H9 (cell line): ENCODE results near the gene FHIT. TPM values are rescaled to one million over a fixed set of nuclear protein-coding genes. Genes with fewer than 3 reads are reported as not detected.

Experiments
- DNase-seq: peaks from one replicate; pipeline ENCODE4 v3.0.0-alpha.2; 2017
- H2AFZ ChIP-seq: one replicate; pipeline ENCODE4 v1.6.1; 2013; ENCODE audit warnings: mild to moderate bottlenecking, low read length, control low read depth, moderate library complexity
- H2AK5ac ChIP-seq: 2 replicates; pipeline ENCODE4 v1.6.1; 2013; ENCODE audit warnings: low read length, control low read depth, mixed read lengths; ENCODE audit not compliant: insufficient read length
- H2BK120ac ChIP-seq: one replicate; pipeline ENCODE4 v1.6.1; 2013; ENCODE audit warnings: low read depth, mild to moderate bottlenecking, low read length, control low read depth, inconsistent platforms; ENCODE audit not compliant: poor library complexity, severe bottlenecking
- H2BK12ac ChIP-seq: 2 replicates; pipeline ENCODE4 v1.6.1; 2013; ENCODE audit warnings: low read length, control low read depth, mixed read lengths, low read depth; ENCODE audit not compliant: insufficient read length
- H2BK15ac ChIP-seq: 2 replicates; pipeline ENCODE4 v1.6.1; 2013; ENCODE audit warnings: low read depth, low read length, control low read depth
- H2BK20ac ChIP-seq: one replicate; pipeline ENCODE4 v1.6.1; 2013; ENCODE audit warnings: low read depth, mild to moderate bottlenecking, low read length, control low read depth, inconsistent platforms; ENCODE audit not compliant: poor library complexity, severe bottlenecking
- H2BK5ac ChIP-seq: 2 replicates; pipeline ENCODE4 v1.6.1; 2013; ENCODE audit warnings: low read length, control low read depth, mixed read lengths; ENCODE audit not compliant: insufficient read length
- H3K14ac ChIP-seq: 2 replicates; pipeline ENCODE4 v1.6.1; 2013; ENCODE audit warnings: low read length, control low read depth; ENCODE audit not compliant: insufficient read depth
- H3K18ac ChIP-seq: 2 replicates; pipeline ENCODE4 v1.6.1; 2013; ENCODE audit warnings: low read depth, mild to moderate bottlenecking, mixed read lengths, low read length, control low read depth; ENCODE audit not compliant: insufficient read length
- H3K23ac ChIP-seq: 2 replicates; pipeline ENCODE4 v1.6.1; 2013; ENCODE audit warnings: low read length, control low read depth, mixed read lengths, low read depth; ENCODE audit not compliant: insufficient read length
- H3K23me2 ChIP-seq: 2 replicates; pipeline ENCODE4 v1.6.1; 2013; ENCODE audit warnings: low read depth, mild to moderate bottlenecking, mixed read lengths, low read length, control low read depth; ENCODE audit not compliant: insufficient read length, poor library complexity, severe bottlenecking
- H3K27ac ChIP-seq: 2 replicates; pipeline ENCODE4 v1.5.1; 2013; ENCODE audit warnings: low read length, control low read depth, mixed read lengths, low read depth; ENCODE audit not compliant: insufficient read length
- H3K27me3 ChIP-seq: 2 replicates; pipeline ENCODE4 v1.6.1; 2013; ENCODE audit warnings: low read length, control low read depth, inconsistent platforms; ENCODE audit not compliant: insufficient read depth
- H3K4ac ChIP-seq: 2 replicates; pipeline ENCODE4 v1.6.1; 2013; ENCODE audit warnings: low read depth, mild to moderate bottlenecking, control low read depth, inconsistent platforms, low read length, moderate library complexity
- H3K4me1 ChIP-seq: 2 replicates; pipeline ENCODE4 v1.6.1; 2013; ENCODE audit warnings: low read length, control low read depth, inconsistent platforms; ENCODE audit not compliant: insufficient read depth
- H3K4me2 ChIP-seq: 2 replicates; pipeline ENCODE4 v1.6.1; 2013; ENCODE audit warnings: low read length, control low read depth, mixed read lengths; ENCODE audit not compliant: insufficient read length, insufficient read depth
- H3K56ac ChIP-seq: 2 replicates; pipeline ENCODE4 v1.6.1; 2013; ENCODE audit warnings: low read depth, mild to moderate bottlenecking, mixed read lengths, low read length, control low read depth; ENCODE audit not compliant: insufficient read length
- H3K79me1 ChIP-seq: 2 replicates; pipeline ENCODE4 v1.6.1; 2013; ENCODE audit warnings: low read depth, mild to moderate bottlenecking, moderate library complexity, low read length, control low read depth, inconsistent platforms; ENCODE audit not compliant: insufficient read depth, poor library complexity, severe bottlenecking
- H3K79me2 ChIP-seq: 2 replicates; pipeline ENCODE4 v1.6.1; 2013; ENCODE audit warnings: low read length, control low read depth, inconsistent platforms; ENCODE audit not compliant: insufficient read depth
- H3K9ac ChIP-seq: 2 replicates; pipeline ENCODE4 v1.6.1; 2013; ENCODE audit warnings: low read length, control low read depth, mixed read lengths; ENCODE audit not compliant: insufficient read length; ENCODE audit errors: extremely low read depth
- H3K9me3 ChIP-seq: one replicate; pipeline ENCODE4 v1.6.1; 2013; ENCODE audit warnings: low read depth, low read length, inconsistent platforms; ENCODE audit not compliant: control insufficient read depth
- H3T11ph ChIP-seq: one replicate; pipeline ENCODE4 v1.6.1; 2013; ENCODE audit warnings: mild to moderate bottlenecking, low read length, control low read depth, inconsistent platforms
- H4K20me1 ChIP-seq: one replicate; pipeline ENCODE4 v1.6.1; 2013; ENCODE audit not compliant: control insufficient read depth, insufficient read length, insufficient read depth
- H4K5ac ChIP-seq: 2 replicates; pipeline ENCODE4 v1.6.1; 2013; ENCODE audit warnings: low read depth, mild to moderate bottlenecking, mixed read lengths, low read length, control low read depth; ENCODE audit not compliant: insufficient read length
- H4K8ac ChIP-seq: replicated peaks from 2 replicates; pipeline ENCODE4 v1.6.1; 2013; ENCODE audit warnings: low read length, control low read depth, mixed read lengths, low read depth; ENCODE audit not compliant: insufficient read length
- H4K91ac ChIP-seq: 2 replicates; pipeline ENCODE4 v1.6.1; 2013; ENCODE audit warnings: low read depth, mild to moderate bottlenecking, moderate library complexity, mixed read lengths, low read length, control low read depth; ENCODE audit not compliant: insufficient read length
- H3K27ac Mint-ChIP-seq, 3 experiments: 2 replicates in 2 of 3; 3 replicates in 1 of 3; pipeline ENCODE4 v1.8.0; 2020 to 2021; ENCODE audit warnings: mixed read lengths in 3 of 3, mild to moderate bottlenecking in 1 of 3, moderate library complexity in 1 of 3
- H3K27me3 Mint-ChIP-seq: 2 replicates; pipeline ENCODE4 v1.8.0; 2021; ENCODE audit warnings: low read depth, mild to moderate bottlenecking, moderate library complexity, mixed read lengths
- H3K36me3 Mint-ChIP-seq, 3 experiments: 2 replicates in 2 of 3; 3 replicates in 1 of 3; pipeline ENCODE4 v1.8.0; 2020 to 2021; ENCODE audit warnings: low read depth in 3 of 3, mixed read lengths in 3 of 3; ENCODE audit not compliant: insufficient read depth in 1 of 3
- H3K4me1 Mint-ChIP-seq, 2 experiments: 2 replicates each; pipeline ENCODE4 v1.8.0; 2020; ENCODE audit warnings: mixed read lengths in 2 of 2
- H3K4me3 Mint-ChIP-seq, 2 experiments: 2 replicates in 1 of 2; 3 replicates in 1 of 2; pipeline ENCODE4 v1.8.0; 2020 to 2021; ENCODE audit warnings: mild to moderate bottlenecking in 2 of 2, mixed read lengths in 2 of 2, moderate library complexity in 1 of 2
- H3K9me3 Mint-ChIP-seq, 2 experiments: 2 replicates in 1 of 2; 3 replicates in 1 of 2; pipeline ENCODE4 v1.8.0; 2020; ENCODE audit warnings: mild to moderate bottlenecking in 2 of 2, mixed read lengths in 2 of 2, moderate library complexity in 1 of 2
- WGBS: extraction: QIAGEN DNeasy Blood & Tissue Kit; methylation state at CpG from one replicate; pipeline ENCODE4 v1.1.7; 2013; ENCODE audit warnings: missing lambda C conversion rate, low lambda C conversion rate, mixed read lengths; ENCODE audit not compliant: insufficient read length; ENCODE audit errors: extremely low coverage; 5-methylcytosine and 5-hydroxymethylcytosine counted together
- total RNA-seq: library from RNA; stranded (reverse); gene quantifications from 2 replicates; pipeline ENCODE4 v1.2.1, GENCODE V29; 2021
- TF ChIP-seq, protein P1 (sequence below): fragments of 200-600 bp; sonication (generic); conservative IDR thresholded peaks from 3 replicates; pipeline ENCODE4 v1.8.0; 2021; ENCODE audit warnings: antibody characterized with exemption, mild to moderate bottlenecking

The FHIT gene
- total RNA-seq, 1 experiment from 2014 or later, result 3.0 TPM

DNA sequence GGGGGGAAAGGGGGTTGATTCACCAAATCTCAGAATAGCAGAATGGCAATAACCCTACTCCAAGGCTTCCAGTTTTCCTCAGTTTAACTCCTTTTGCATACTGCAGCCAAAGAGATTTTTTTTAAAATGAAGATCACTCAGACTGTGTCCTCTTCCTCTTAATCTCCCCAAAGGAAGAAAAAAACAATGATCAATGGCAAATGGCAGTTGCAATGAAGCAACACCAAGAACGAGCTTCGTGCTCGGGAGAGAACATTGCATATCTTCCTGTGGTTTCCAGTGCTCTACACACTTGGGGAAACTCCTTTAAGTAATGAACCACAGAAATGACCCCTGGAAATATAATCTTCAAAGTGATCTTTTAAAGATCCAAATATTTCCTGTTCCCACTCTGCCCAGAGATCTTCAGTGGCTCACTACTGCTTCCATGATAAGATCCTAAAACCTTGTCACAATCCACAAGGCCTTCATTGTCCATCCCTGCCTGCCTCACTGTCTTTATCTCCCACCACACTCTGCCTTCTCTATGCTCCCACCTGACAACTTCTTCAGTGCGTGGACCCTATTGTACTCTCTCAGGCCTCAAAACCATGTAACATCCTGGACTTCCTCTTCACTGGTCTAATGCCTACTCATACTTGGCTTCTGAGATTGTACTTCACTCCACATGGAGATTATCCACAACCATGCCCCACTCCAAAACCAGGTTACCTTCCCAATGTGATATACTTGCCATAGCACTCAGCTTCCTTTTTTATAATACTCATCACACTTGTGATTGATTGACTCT is 394.8 kb downstream of the FHIT start:
- Mint-ChIP-seq H3K4me1 (no peaks in the 10 kb centered on the region), H3K27ac (no peak overlapping the region), H3K4me3 (no peak overlapping the region), H3K27me3 (no peaks in the 10 kb centered on the region), H3K36me3 (peaks cover 2 to 7% (median 4%) of the 10 kb centered on the region in 3 experiments; a peak in 5 of 7 replicates), H3K9me3 (peaks cover 8 to 10% of the 10 kb centered on the region in 2 experiments)
- H3K27me3 ChIP-seq, result no peaks in the 10 kb centered on the region
- whole genome bisulfite sequencing, result no CpG with 5 or more reads among the region's 4 CpGs
- H2BK5ac ChIP-seq, result no peak overlapping the region
- H4K5ac ChIP-seq, result no peak overlapping the region
- H3K4me1 ChIP-seq, result no peaks in the 10 kb centered on the region
- no peak overlapping the region for H3K56ac ChIP-seq
- no peak overlapping the region for H2BK20ac ChIP-seq
- no peak overlapping the region for H3K4ac ChIP-seq
- H4K8ac ChIP-seq, result no peak overlapping the region
- H3K9ac ChIP-seq, result no peak overlapping the region
- no peak overlapping the region for H2BK120ac ChIP-seq
- no peak overlapping the region for H3T11ph ChIP-seq
- H3K18ac ChIP-seq, result no peak overlapping the region
- no peaks in the 10 kb centered on the region for H3K23me2 ChIP-seq
- no peak overlapping the region for H2BK12ac ChIP-seq
- no peak overlapping the region for H2AFZ ChIP-seq
- no peak overlapping the region for H3K14ac ChIP-seq
- TF ChIP-seq, protein P1, sequence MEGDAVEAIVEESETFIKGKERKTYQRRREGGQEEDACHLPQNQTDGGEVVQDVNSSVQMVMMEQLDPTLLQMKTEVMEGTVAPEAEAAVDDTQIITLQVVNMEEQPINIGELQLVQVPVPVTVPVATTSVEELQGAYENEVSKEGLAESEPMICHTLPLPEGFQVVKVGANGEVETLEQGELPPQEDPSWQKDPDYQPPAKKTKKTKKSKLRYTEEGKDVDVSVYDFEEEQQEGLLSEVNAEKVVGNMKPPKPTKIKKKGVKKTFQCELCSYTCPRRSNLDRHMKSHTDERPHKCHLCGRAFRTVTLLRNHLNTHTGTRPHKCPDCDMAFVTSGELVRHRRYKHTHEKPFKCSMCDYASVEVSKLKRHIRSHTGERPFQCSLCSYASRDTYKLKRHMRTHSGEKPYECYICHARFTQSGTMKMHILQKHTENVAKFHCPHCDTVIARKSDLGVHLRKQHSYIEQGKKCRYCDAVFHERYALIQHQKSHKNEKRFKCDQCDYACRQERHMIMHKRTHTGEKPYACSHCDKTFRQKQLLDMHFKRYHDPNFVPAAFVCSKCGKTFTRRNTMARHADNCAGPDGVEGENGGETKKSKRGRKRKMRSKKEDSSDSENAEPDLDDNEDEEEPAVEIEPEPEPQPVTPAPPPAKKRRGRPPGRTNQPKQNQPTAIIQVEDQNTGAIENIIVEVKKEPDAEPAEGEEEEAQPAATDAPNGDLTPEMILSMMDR, result no peak
- H3K9me3 ChIP-seq, result no peaks in the 10 kb centered on the region
- H3K79me2 ChIP-seq, result no peaks in the 10 kb centered on the region
- H4K20me1 ChIP-seq, result no peaks in the 10 kb centered on the region
- no peak overlapping the region for H2AK5ac ChIP-seq
- H4K91ac ChIP-seq, result no peak overlapping the region
- H3K79me1 ChIP-seq, result no peaks in the 10 kb centered on the region
- no peak overlapping the region for H2BK15ac ChIP-seq
- no peak overlapping the region for H3K27ac ChIP-seq
- no peak for DNase-seq
- H3K4me2 ChIP-seq, result no peak overlapping the region
- no peak overlapping the region for H3K23ac ChIP-seq
